Ascending aorta (tissue), 2 donors: ENCODE measurements around the gene KCNQ1. TPM values are rescaled to one million over a fixed set of nuclear protein-coding genes. Genes with fewer than 3 reads are reported as not detected.

Experiments used
- DNase-seq, 2 donors: peaks; one replicate each; pipeline ENCODE4 v3.0.0-alpha.2; 2019; ENCODE audit warnings: low spot score in 2 of 2
- H3K27ac ChIP-seq, 2 donors: fragments of 200-600 bp; sonication (generic); one replicate each; pipeline ENCODE4 v1.5.1; 2016 to 2017; ENCODE audit warnings: mild to moderate bottlenecking in 1 of 2
- H3K27me3 ChIP-seq: fragments of 200-600 bp; sonication (generic); one replicate; pipeline ENCODE4 v1.5.1; 2017
- H3K36me3 ChIP-seq, 2 donors: fragments of 200-600 bp; sonication (generic); one replicate each; pipeline ENCODE4 v1.5.1; 2016
- H3K4me1 ChIP-seq, 2 donors: fragments of 200-600 bp; sonication (generic); one replicate each; pipeline ENCODE4 v1.5.1; 2016 to 2017; ENCODE audit warnings: mild to moderate bottlenecking in 1 of 2
- H3K4me3 ChIP-seq, 2 donors: fragments of 200-600 bp; sonication (generic); one replicate each; pipeline ENCODE4 v1.5.1; 2016 to 2017; ENCODE audit warnings: mild to moderate bottlenecking in 1 of 2
- H3K9me3 ChIP-seq, 2 donors: fragments of 200-600 bp; sonication (generic); one replicate each; pipeline ENCODE4 v1.5.1; 2016
- CTCF ChIP-seq, 3 experiments: fragments of 200-600 bp in 2 of 3; fragments of 450-650 bp in 1 of 3; sonication (generic) in 2 of 3; IDR thresholded peaks; one replicate each; pipeline ENCODE4 v1.5.1; 2016 to 2019; ENCODE audit warnings: antibody characterized with exemption in 3 of 3, mild to moderate bottlenecking in 1 of 3, moderate library complexity in 1 of 3
- intact Hi-C: fragments of 100-400 bp; cut with DNase I; formaldehyde crosslinking; loops from one replicate; pipeline ENCODE4 v1.15.1; 2023
- total RNA-seq: library from RNA; depleted of rRNA; stranded (reverse); fragments of >200 nt; gene quantifications from one replicate; pipeline ENCODE4 v1.1.0, GENCODE V29; 2016

The KCNQ1 gene
- total RNA-seq, 1 donor from 2014 or later, result 2.3 TPM

DNA sequence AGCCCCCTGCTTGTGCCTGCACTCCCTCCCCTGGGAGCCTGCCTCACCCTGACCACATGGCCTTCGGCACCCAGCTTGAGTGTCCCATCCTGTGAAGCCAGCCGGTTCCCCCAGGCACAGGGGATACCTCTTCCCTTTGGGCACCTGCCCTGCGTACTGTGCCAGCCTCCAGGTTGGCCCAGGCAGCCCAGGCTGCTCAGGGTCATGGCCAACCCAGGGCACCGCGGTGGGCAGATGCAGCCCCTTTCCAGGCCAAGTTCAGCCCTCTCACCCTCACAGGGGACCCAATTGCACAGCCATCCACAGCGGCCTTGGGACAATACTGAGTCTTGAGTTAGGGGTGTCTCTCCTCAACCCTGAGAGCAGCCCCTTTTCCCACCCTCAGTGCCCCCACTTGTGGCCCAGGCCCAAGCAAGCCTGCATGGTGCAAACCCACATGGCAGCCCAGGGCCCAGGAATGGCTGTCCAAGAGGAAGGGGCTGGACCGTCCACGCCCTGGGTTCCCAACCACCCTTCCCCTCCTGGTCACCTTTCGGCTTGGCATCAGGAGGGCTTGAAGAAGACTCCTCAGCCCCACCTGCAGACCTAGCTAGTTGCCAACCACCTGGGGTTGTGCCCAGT, 353.0 kb downstream of the KCNQ1 start:
- H3K9me3 ChIP-seq, result no peaks in the 10 kb centered on the region
- no peak for TF ChIP-seq CTCF (IDR thresholded peaks at IDR 0.05)
- H3K27ac ChIP-seq, result no peak overlapping the region
- H3K4me1 ChIP-seq, result no peaks in the 10 kb centered on the region
- DNase-seq, result peak in 1 of 2 donors; percentile 51
- intact Hi-C loops, result no loop called here
- H3K27me3 ChIP-seq, result no peaks in the 10 kb centered on the region
- H3K4me3 ChIP-seq, result no peak overlapping the region
- H3K36me3 ChIP-seq, result no peaks in the 10 kb centered on the region

- H3K36me3 ChIP-seq, result no peaks in the 10 kb centered on the region
- no peak overlapping the region for H3K27ac ChIP-seq
- intact Hi-C loops, result no loop called here
- no peaks in the 10 kb centered on the region for H3K9me3 ChIP-seq
- no peak for DNase-seq
- no peak for TF ChIP-seq CTCF (IDR thresholded peaks at IDR 0.05)
- H3K27me3 ChIP-seq, result no peaks in the 10 kb centered on the region
- no peak overlapping the region for H3K4me3 ChIP-seq
- H3K4me1 ChIP-seq, result no peaks in the 10 kb centered on the region
Observed at GRCh38 chr11:2798951-2799761, 354.3 kb downstream of the KCNQ1 start.

DNA sequence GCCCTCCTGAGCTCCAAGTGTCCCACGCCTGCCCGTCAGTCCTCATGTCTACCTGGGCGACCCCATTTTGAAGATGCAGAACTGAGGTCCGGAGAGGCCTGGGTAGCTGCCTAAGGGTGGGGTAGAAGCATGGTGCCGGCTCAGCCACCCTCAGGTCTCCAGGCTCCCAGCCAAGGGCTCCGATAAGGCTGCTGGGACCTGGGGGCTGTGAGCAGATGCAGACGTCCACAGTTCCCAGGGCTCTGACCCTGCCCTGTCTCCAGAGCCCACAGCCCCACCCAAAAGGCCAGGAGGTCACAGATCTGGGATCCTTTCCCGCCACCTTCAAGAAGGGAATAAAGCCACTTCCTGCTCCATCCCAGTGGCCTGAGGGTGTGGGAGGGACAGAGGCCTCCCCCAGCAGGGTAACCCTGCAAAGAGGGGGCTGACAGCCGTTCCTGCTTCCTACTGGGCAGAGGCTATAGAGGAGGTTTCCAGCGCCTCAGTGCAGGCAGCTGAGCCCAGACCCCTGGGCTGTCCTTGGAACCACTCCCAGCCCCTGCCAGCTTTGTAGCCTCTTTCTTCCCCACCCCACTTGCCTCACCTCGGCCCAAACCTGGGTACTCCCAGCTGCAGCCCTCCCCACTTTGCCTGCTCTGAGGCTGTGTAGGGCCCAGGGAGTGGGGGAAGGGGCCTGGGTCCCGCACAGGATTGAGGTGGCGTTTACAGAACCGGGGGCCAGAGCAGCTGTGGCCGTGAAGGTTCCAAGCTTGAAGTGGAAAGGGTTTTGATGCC, 355.3 kb downstream of the KCNQ1 start:
- Histone ChIP-seq H3K4me1 (no peaks in the 10 kb centered on the region), H3K27ac (no peak overlapping the region), H3K36me3 (no peaks in the 10 kb centered on the region), H3K4me3 (no peak overlapping the region), H3K9me3 (no peaks in the 10 kb centered on the region), H3K27me3 (no peaks in the 10 kb centered on the region)
- intact Hi-C loops, result no loop called here
- no peak for TF ChIP-seq CTCF (IDR thresholded peaks at IDR 0.05)
- peak in 1 of 2 donors; percentile 61 for DNase-seq

DNA sequence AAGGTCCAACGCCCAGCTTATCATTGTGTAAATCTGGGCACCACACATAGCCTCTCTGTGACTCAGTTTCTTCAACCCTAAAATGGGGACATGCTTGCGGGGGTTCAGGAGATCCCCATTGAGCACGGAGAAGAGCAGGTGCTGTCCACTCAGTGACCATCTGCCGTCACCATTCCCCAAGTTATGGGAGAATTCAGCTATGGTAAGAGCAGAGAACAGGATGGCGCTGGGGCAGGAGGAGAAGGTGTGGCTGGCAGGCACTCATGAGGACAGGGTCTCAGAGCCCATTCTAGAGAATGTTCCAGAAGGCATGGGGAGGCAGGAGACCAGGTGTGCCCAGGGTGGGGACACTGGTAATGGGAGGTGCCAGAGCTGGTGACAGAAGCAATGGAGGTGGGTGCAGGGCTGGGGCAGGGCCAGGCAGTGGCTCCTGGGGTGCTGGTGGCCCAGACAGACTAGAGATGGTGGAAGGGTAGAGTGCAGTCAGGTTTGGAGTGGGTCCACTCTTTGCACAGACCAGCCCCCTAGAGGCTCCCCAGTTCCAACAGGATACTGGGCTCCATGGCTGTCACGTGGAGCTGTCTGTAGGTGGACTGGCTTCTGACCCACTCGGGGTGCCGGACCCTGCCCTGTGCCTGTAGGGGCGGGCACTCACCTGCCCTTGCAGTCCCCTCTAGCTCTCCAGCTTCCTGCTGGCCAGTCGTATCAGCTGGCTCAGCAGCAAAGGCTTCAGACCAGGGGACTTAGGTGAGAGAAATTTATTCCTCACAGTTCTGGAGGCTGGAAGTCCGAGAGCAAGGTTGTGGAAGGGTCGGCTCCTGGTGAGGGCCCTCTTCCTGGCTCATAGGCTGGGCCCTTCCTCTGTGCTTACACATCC, 356.1 kb downstream of the KCNQ1 start:
- intact Hi-C loops, result no loop called here
- Histone ChIP-seq H3K4me3 (no peak overlapping the region), H3K27me3 (no peaks in the 10 kb centered on the region), H3K27ac (no peak overlapping the region), H3K36me3 (no peaks in the 10 kb centered on the region), H3K9me3 (no peaks in the 10 kb centered on the region), H3K4me1 (no peaks in the 10 kb centered on the region)
- TF ChIP-seq CTCF (IDR thresholded peaks at IDR 0.05), result no peak
- peak in 1 of 2 donors; percentile 54 for DNase-seq

DNA sequence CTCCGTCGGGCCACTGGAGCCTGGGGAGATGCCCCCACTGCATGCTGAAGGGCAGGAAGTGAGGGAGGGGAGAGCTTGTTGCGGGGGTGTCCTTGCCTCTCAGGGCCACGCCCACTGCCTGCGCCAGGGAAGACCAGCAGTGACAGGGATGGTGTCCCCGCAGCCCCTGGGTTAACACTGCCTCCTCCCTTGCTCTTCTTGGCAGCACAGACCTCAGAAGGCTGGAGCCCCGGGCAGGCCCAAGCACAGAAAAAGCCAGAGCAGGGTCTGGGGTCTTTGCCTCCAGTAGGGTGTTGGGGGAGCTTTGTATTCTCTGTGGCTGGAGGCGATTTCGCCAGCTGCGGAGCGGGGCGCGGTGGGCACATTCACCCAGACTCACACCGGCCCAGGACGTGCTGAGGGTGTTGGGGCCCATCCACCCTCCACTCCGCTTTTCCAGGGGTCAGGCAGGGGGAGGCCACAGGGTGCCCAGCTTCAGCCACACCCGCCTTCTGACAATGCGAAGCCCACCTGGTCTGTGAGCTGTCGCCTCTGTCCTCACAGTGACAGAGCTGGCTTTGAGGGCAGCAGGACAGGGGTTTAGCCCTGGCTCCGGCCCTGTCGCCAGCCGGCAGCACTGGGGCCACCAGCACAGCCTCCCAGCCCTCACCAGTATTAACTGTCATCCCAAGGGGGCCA, 357.0 kb downstream of the KCNQ1 start:
- no peaks in the 10 kb centered on the region for H3K27me3 ChIP-seq
- no peak for TF ChIP-seq CTCF (IDR thresholded peaks at IDR 0.05)
- H3K4me3 ChIP-seq, result no peak overlapping the region
- peak; percentile 7 to 41 for DNase-seq
- no peaks in the 10 kb centered on the region for H3K9me3 ChIP-seq
- no peak overlapping the region for H3K27ac ChIP-seq
- no peaks in the 10 kb centered on the region for H3K36me3 ChIP-seq
- H3K4me1 ChIP-seq, result no peaks in the 10 kb centered on the region
- intact Hi-C loops, result no loop called here
